ENCODE results near the gene PCNX4.

GRCh38 chr14:60174352-60175254 lies 82.9 kb downstream of the PCNX4 start:
- TF ChIP-seq CTCF (conservative IDR thresholded peaks at IDR 0.05; ENCODE audit: low read length) = no peak
- TF ChIP-seq EZH2phosphoT487 (IDR thresholded peaks at IDR 0.05; ENCODE audit: borderline replicate concordance, low read depth, low read length) = no peak

Measured in OCI-LY7 (cell line).